Measurements from ENCODE around the gene LDHD. TPM values are rescaled to one million over a fixed set of nuclear protein-coding genes. Genes with fewer than 3 reads are reported as not detected.
"Not testable (repeated sequence)": the region's sequence is repeated elsewhere in the genome, so short reads cannot be mapped to it uniquely, and the experiment has no call there.

Gene LDHD
- total RNA-seq, 2 donors from 2014 or later, result 0.62 TPM; not detected in 1

DNA sequence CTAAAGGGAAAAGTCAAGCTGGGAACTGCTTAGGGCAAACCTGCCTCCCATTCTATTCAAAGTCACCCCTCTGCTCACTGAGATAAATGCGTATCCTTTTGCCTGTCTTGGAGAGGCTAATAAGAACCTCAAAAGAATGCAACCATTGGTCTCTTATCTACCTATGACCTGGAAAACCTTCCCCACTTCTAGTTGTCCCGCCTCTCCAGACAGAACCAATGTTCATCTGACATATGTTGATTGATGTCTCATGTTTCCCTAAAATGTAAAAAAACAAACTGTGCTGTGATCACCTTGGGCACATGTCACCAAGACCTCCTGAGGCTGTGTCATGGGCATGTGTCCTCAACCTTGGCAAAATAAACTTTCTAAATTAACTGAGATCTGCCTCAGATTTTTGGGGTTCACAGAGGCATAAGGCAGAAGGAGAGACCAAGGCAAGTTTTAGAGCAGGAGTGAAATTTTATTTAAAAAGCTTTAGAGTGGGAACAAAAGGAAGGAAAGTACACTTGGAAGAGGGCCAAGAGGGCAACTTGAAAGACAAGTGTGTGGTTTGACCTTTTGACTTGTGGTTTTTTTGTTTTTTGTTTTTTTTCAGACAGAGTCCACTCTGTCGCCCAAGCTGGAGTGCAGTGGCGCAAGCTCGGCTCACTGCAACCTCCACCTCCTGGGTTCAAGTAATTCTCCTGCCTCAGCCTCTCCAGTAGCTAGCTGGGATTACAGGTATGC is 13.0 kb upstream of the LDHD start:
- H3K27me3 Mint-ChIP-seq; H3K4me3 Mint-ChIP-seq; ATAC-seq; DNase-seq; H3K27ac Mint-ChIP-seq; H3K9me3 ChIP-seq (ENCODE audit: control insufficient read depth, low read length, poor library complexity, severe bottlenecking); H3K36me3 Mint-ChIP-seq (ENCODE audit: low read depth): not testable (repeated sequence)
- H3K4me1 Mint-ChIP-seq, result peaks cover 13% of the 10 kb centered on the region

DNA sequence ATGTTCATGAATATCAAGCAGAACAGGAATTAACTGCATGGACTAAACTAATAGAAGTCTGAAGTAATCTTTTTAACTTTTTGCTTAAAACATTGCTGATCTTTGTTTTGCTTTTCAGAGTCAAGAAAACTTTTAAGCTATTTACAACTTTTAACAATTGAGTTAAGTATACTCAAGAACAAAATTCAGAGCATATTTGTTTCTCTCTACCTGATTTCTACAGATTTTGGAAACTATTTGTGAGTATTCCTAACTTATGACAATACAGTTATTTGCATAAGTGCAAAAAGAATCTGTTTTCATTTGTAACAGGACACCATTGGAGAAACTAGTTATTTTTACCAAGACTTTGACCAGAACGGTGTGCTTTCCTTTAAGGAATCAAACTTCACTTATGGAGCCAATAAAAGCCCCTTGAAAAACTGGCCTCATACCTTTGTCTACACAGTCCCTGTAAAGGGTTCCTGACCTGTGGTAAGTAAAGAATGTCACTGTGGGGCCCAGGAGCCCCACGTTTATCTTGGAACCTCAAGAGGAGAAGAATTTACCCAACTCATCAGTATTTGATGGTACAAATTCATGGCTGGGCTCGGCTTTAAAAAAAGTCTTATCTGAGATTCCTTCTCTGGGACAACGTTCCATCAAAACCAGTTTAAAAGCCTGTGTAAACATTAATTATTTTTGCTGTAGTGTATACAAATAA is 11.3 kb upstream of the LDHD start:
- DNase-seq (no peak), ATAC-seq (no peak)
- no peak overlapping the region for H3K27ac Mint-ChIP-seq
- H3K9me3 ChIP-seq (ENCODE audit: control insufficient read depth, low read length, poor library complexity, severe bottlenecking), result no peaks in the 10 kb centered on the region
- H3K4me3 Mint-ChIP-seq, result no peak overlapping the region
- H3K4me1 Mint-ChIP-seq, result peaks cover 13% of the 10 kb centered on the region
- no peaks in the 10 kb centered on the region for H3K36me3 Mint-ChIP-seq (ENCODE audit: low read depth)
- H3K27me3 Mint-ChIP-seq, result peaks cover 9% of the 10 kb centered on the region

DNA sequence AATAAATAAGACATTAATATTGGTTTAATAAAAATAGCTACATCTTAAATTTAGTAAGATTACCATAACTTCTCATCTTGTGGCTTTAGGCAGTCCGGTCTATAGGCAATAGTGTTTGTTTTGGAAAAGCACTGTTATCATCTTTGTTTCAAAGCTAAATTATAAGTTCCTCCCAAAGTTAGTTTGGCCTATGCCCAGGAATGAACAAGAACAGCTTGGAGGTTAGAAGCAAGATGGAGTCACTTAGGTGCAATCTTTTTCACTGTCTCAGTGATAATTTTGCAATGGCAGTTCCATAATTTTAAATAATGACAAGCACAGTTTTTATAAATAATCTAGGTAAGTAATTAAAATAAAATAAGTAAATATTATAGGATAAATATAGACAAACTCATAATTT is 6.0 kb upstream of the LDHD start:
- no peak overlapping the region for H3K4me3 Mint-ChIP-seq
- no peaks in the 10 kb centered on the region for H3K27me3 Mint-ChIP-seq
- DNase-seq (no peak), ATAC-seq (no peak)
- H3K27ac Mint-ChIP-seq, result no peak overlapping the region
- H3K4me1 Mint-ChIP-seq, result no peaks in the 10 kb centered on the region
- no peaks in the 10 kb centered on the region for H3K9me3 ChIP-seq (ENCODE audit: control insufficient read depth, low read length, poor library complexity, severe bottlenecking)
- no peaks in the 10 kb centered on the region for H3K36me3 Mint-ChIP-seq (ENCODE audit: low read depth)

DNA sequence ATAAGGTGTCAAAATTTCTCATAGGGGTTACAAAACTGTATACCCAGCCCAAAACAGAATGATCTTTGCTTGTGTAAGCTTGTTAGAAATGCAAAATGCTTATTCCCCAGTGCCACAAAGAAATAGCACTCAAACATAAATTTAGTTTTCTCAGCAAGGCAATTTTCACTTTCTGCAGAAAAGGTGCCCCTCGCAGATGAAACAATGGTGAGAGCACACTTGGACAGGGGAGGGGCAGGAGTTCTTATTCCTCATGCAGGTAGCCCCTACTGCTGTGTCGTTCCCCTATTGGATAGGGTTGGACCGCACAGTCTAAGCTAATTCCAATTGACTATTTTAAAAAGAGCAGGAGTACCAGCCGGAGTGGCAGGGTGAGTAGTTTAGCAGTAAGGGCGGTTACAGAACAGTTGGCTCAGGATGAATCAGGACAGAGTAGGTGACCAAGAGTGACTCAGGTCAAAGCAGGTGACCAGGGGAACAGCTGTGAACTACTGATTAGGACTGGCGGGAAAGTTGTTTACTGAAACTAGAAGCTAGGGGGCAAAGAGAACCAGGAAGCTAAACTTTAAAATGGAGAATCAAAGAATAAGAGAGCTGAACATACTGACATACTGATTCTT is 5.5 kb upstream of the LDHD start:
- ATAC-seq (no peak), DNase-seq (no peak)
- Mint-ChIP-seq H3K4me1 (no peaks in the 10 kb centered on the region), H3K27ac (no peak overlapping the region), H3K36me3 (ENCODE audit: low read depth) (no peaks in the 10 kb centered on the region), H3K4me3 (no peak overlapping the region), H3K27me3 (no peaks in the 10 kb centered on the region)
- H3K9me3 ChIP-seq (ENCODE audit: control insufficient read depth, low read length, poor library complexity, severe bottlenecking), result no peaks in the 10 kb centered on the region

DNA sequence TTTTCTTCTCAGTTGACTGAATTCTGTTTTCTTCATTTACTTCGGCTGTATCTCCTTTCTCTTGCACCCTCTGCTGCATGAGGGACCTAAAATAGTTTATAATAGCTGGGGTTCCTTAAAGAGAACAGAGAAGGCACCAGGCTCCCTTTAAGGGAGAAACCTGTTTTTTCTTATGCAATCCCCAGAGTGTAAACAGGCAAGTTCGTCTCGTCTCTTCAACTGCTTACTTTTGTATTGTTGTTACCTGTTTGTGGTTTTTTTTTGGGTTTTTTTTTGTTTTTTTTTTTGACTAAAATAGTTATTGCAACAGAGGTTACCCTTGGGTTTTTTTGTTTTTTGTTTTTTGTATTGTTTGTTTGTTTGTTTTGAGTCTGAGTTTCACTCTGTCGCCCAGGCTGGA is 3.7 kb upstream of the LDHD start:
- H3K4me3 Mint-ChIP-seq, result no peak overlapping the region
- no peaks in the 10 kb centered on the region for H3K27me3 Mint-ChIP-seq
- peaks cover 6% of the 10 kb centered on the region for H3K4me1 Mint-ChIP-seq
- DNase-seq (no peak), ATAC-seq (no peak)
- no peaks in the 10 kb centered on the region for H3K9me3 ChIP-seq (ENCODE audit: control insufficient read depth, low read length, poor library complexity, severe bottlenecking)
- H3K36me3 Mint-ChIP-seq (ENCODE audit: low read depth), result no peaks in the 10 kb centered on the region
- H3K27ac Mint-ChIP-seq, result no peak overlapping the region

DNA sequence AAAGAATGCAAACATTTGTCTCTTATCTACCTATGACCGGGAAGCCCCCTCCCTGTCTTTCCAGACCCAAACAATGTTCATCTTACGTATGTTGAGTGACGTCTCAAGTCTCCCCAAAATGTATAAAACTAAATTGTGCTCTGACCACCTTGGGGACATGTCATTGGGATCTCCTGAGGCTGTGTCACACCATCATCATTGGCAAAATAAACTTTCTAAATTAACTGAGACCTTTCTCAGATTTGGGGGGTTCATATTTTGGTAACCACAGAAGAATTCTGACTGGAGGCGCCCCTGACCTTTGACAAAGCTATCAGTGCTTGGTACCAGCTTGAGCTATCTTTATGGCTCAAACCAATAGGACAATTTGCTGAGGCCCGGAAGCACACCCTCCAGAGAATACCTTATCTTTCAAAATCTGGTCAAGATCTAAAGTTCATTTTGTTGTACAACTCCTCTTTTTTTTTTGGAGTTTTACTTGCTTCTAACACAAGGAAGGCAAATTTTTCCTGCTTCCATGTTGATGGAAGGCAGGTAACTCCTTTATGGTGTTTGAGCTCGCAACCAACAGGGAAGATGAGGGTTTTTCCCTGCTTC is 2.5 kb upstream of the LDHD start:
- ATAC-seq, result no peak

DNA sequence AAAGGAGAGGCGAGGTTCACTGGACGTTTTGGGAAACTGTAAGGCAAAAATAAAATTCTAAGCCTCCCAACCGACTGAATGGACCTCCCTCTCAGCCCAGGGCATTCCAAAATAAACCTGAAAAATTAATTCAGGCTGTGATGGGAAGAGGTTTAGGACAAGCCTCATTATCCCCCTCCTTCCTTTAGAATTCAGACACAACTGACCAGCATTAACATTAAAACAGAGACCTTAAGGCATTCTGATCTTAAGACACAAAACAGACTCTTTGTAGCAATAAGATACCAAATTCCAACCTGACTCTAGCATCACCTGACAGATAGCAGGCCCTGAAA is 298 bp upstream of the LDHD start:
- H3K36me3 Mint-ChIP-seq (ENCODE audit: low read depth), result no peaks in the 10 kb centered on the region
- no peak for ATAC-seq
- no peaks in the 10 kb centered on the region for H3K9me3 ChIP-seq (ENCODE audit: control insufficient read depth, low read length, poor library complexity, severe bottlenecking)
- peaks cover 6% of the 10 kb centered on the region for H3K4me1 Mint-ChIP-seq
- no peak for DNase-seq
- H3K27me3 Mint-ChIP-seq, result peaks cover 4% of the 10 kb centered on the region
- no peak overlapping the region for H3K27ac Mint-ChIP-seq
- H3K4me3 Mint-ChIP-seq, result no peak overlapping the region

More for the DNA sequence above, 2.5 kb upstream of the LDHD start:
- Mint-ChIP-seq H3K36me3 (ENCODE audit: low read depth) (no peaks in the 10 kb centered on the region), H3K4me1 (peaks cover 6% of the 10 kb centered on the region), H3K27ac (no peak overlapping the region), H3K4me3 (no peak overlapping the region), H3K27me3 (no peaks in the 10 kb centered on the region)
- H3K9me3 ChIP-seq (ENCODE audit: control insufficient read depth, low read length, poor library complexity, severe bottlenecking), result no peaks in the 10 kb centered on the region
- DNase-seq, result no peak

DNA sequence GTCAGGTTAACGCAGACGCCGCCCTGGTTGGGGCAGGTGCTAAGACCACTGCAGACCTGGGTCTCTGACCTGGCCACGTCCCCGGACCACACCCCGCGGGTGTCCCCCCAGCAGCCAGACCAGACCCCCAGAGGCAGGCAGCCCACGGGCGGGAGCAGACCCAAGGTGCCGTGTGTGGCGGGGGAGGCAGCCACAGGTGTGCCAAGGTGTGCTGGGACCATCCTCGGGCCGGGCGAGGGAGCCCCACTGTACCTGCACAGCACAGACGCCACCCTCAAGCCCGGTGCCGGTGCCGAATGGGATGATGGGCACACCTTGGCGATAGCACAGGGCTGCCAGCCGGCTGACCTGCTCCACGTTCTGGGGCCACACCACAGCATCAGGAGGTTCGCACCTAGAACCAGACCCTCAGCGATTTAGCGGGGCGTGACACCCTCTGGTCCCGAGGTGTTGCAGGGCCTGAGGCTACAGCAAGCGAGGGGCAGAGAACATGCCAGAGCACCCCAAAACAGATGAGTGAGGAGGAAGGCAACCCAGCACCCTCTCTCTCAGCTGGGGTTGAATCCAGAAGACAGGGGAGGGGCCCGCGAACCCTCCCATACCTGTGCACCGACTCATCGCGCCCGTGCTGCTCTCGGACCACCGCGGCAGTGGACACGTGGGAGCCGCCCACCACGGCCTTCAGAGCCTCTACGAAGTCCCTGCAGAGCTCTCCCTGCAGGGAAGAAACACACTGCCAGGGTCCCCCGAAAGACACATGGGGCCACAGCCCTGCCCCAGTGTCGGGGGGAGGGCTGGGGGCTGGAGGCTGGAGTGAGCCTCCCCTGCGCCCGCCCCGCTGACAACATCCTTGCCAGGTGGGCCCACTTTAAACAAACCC is 1.4 kb downstream of the LDHD start:
- Mint-ChIP-seq H3K27ac (no peak overlapping the region), H3K4me1 (peaks cover 19% of the 10 kb centered on the region), H3K36me3 (ENCODE audit: low read depth) (no peaks in the 10 kb centered on the region), H3K4me3 (no peak overlapping the region), H3K27me3 (peaks cover 4% of the 10 kb centered on the region)
- ATAC-seq (no peak), DNase-seq (no peak)
- H3K9me3 ChIP-seq (ENCODE audit: control insufficient read depth, low read length, poor library complexity, severe bottlenecking), result no peaks in the 10 kb centered on the region

DNA sequence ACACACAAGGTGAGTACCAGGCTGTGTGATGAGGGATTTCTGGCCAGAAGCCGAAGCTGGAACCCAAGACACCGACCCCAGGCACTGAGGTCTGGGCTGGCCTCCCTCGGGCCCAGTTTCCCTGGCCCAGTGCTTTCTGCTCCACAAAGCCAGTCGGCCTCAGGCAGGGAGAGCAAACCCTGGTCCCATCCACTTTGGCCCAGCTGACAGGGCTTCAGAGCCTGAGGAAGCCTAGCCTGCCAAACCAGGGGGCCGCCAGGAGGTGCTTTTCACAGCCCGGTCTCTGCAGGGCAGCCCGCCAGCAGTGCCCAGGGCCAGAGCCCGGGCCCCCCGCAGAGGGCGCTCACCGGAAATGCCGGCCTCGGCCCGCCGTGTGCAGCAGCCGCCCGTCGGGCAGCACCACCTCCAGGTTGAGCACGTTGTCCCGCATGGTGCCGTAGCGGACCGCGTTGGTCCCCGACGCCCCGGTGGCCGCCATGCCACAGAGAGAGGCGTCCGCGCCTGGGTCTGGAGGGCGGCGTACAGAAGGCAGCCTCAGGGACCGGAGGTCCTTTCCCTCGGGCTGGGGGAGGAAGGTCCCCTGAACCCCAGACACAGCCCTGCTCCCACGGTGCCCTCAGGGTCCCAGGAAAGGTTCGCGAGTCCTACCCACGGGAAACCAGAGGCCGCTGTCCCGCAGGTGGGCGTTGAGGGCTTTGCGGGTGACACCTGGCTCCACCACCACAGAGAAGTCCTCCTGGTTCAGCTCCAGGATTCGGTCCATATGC is 2.2 kb downstream of the LDHD start:
- Mint-ChIP-seq H3K4me3 (no peak overlapping the region), H3K27ac (no peak overlapping the region)
- DNase-seq, result no peak

DNA sequence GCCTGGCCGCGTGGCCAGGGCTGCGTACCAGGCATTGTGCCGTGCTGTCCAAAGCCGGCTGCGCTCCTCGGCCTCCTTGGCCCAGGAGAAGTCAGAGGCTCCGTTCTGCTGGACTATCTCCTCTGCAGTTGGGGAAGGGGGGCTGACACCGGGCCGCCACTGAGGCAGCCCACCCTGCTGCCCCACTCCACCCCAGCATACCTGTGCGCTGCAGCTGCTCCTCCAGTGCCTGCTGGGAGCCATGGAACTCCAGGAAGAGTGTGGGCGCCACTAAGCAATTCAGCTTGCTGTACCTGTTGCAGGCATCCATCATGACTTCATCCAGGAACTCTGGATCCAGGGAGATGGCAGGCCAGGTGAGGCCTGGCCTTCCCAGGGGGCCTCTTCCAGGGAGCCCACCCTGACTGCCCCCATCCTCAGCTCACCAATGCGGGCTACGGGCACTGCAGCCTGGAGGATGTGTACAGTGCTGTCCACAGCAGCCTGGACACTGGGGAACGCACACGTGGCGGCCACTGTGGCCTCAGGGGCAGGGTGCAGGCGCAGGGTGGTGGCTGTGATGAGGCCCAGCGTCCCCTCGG is 2.9 kb downstream of the LDHD start:
- H3K36me3 Mint-ChIP-seq (ENCODE audit: low read depth), result no peaks in the 10 kb centered on the region
- H3K27ac Mint-ChIP-seq, result no peak overlapping the region
- peaks cover 4% of the 10 kb centered on the region for H3K27me3 Mint-ChIP-seq
- peaks cover 34% of the 10 kb centered on the region for H3K4me1 Mint-ChIP-seq
- H3K4me3 Mint-ChIP-seq, result no peak overlapping the region
- no peak for ATAC-seq
- DNase-seq, result no peak
- no peaks in the 10 kb centered on the region for H3K9me3 ChIP-seq (ENCODE audit: control insufficient read depth, low read length, poor library complexity, severe bottlenecking)

More for the DNA sequence above, 2.2 kb downstream of the LDHD start:
- no peaks in the 10 kb centered on the region for H3K36me3 Mint-ChIP-seq (ENCODE audit: low read depth)
- peaks cover 27% of the 10 kb centered on the region for H3K4me1 Mint-ChIP-seq
- no peak for ATAC-seq
- H3K9me3 ChIP-seq (ENCODE audit: control insufficient read depth, low read length, poor library complexity, severe bottlenecking), result no peaks in the 10 kb centered on the region
- peaks cover 4% of the 10 kb centered on the region for H3K27me3 Mint-ChIP-seq

DNA sequence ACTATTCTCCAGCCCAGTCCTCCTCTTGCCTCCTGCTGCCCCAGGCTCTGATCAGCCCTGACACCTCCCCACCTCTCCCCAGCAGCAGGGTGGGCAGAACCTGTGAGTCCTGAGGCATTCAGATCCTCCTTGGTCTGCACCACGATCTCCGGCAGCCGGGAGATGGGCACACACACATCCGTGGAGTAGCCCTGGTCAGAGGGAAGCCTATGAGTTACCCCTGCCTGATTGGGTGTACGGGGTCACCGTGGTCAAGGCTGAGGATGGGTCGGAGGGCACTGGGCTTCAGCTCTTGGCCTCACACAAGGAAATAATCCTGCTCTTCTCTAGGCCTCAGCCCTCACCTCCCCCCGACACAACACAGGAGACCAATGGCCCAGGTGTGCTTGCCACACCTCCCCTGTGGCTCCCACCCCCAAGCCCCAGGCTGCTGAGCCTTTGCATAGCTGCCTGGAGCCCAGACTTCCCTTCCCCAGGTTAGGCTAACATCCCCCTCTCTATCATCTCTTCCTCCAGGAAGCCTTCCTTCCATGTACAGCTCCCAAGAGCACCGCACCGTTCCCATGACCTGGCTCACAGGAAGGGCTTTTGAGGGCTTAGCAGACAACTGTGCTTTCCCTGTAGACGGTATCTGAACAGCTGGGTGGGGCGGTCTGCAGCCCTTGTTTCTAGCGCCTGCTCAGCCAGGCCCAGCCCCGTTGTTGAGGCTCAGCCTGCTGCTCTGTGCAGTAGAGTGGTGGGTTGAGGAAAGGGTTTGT is 3.7 kb downstream of the LDHD start:
- H3K27me3 Mint-ChIP-seq, result peaks cover 4% of the 10 kb centered on the region
- DNase-seq (no peak), ATAC-seq (no peak)
- no peak overlapping the region for H3K4me3 Mint-ChIP-seq
- peaks cover 3% of the 10 kb centered on the region for H3K36me3 Mint-ChIP-seq (ENCODE audit: low read depth)
- H3K27ac Mint-ChIP-seq, result no peak overlapping the region
- peaks cover 39% of the 10 kb centered on the region for H3K4me1 Mint-ChIP-seq
- no peaks in the 10 kb centered on the region for H3K9me3 ChIP-seq (ENCODE audit: control insufficient read depth, low read length, poor library complexity, severe bottlenecking)

Data from T-helper 17 cell (primary cell).